ENCODE results near the gene JHY. TPM values are rescaled to one million over a fixed set of nuclear protein-coding genes. Genes with fewer than 3 reads are reported as not detected.

JHY gene
- total RNA-seq, 2 donors from 2014 or later = 4.9 to 7.0 TPM

- ATAC-seq (ENCODE audit: insufficient number of reproducible peaks, low FRiP score, low read depth) = no peak
These were observed 15.1 kb downstream of the JHY start for GRCh38 chr11:122897606-122898210.

GRCh38 chr11:122898799-122899198 lies 16.2 kb downstream of the JHY start:
- ATAC-seq (ENCODE audit: insufficient number of reproducible peaks, low FRiP score, low read depth) = no peak
- Histone ChIP-seq H3K4me3 (no peak overlapping the region), H3K36me3 (no peaks in the 10 kb centered on the region), H3K27me3 (replicated peaks; ENCODE audit: insufficient read depth) (no peaks in the 10 kb centered on the region), H3K9me3 (no peaks in the 10 kb centered on the region), H3K27ac (no peak overlapping the region), H3K4me1 (ENCODE audit: control insufficient read depth in 1 of 2, low read depth in 2 of 2) (no peaks in the 10 kb centered on the region)
- no peak for TF ChIP-seq CTCF (IDR thresholded peaks at IDR 0.05)
- DNase-seq (ENCODE audit: low spot score) = no peak

More at GRCh38 chr11:122897606-122898210, 15.1 kb downstream of the JHY start:
- H3K9me3 ChIP-seq = no peaks in the 10 kb centered on the region
- no peaks in the 10 kb centered on the region for H3K4me1 ChIP-seq (ENCODE audit: control insufficient read depth in 1 of 2, low read depth in 2 of 2)
- H3K36me3 ChIP-seq = no peaks in the 10 kb centered on the region
- H3K27me3 ChIP-seq (replicated peaks; ENCODE audit: insufficient read depth) = no peaks in the 10 kb centered on the region
- DNase-seq (ENCODE audit: low spot score) = no peak
- no peak for TF ChIP-seq CTCF (IDR thresholded peaks at IDR 0.05)
- H3K4me3 ChIP-seq = no peak overlapping the region
- no peak overlapping the region for H3K27ac ChIP-seq

GRCh38 chr11:122900587-122901202 lies 18.1 kb downstream of the JHY start:
- no peak overlapping the region for H3K27ac ChIP-seq
- TF ChIP-seq CTCF (IDR thresholded peaks at IDR 0.05) = no peak

GRCh38 chr11:122902951-122903350 lies 20.4 kb downstream of the JHY start:
- H3K4me1 ChIP-seq (ENCODE audit: control insufficient read depth in 1 of 2, low read depth in 2 of 2) = no peaks in the 10 kb centered on the region
- H3K4me3 ChIP-seq = no peak overlapping the region
- no peak overlapping the region for H3K27ac ChIP-seq
- H3K27me3 ChIP-seq (replicated peaks; ENCODE audit: insufficient read depth) = no peaks in the 10 kb centered on the region
- no peak for DNase-seq (ENCODE audit: low spot score)
- ATAC-seq (ENCODE audit: insufficient number of reproducible peaks, low FRiP score, low read depth) = no peak
- no peak for TF ChIP-seq CTCF (IDR thresholded peaks at IDR 0.05)
- no peaks in the 10 kb centered on the region for H3K36me3 ChIP-seq
- H3K9me3 ChIP-seq = no peaks in the 10 kb centered on the region

More at GRCh38 chr11:122900587-122901202, 18.1 kb downstream of the JHY start:
- DNase-seq (ENCODE audit: low spot score) (no peak), ATAC-seq (ENCODE audit: insufficient number of reproducible peaks, low FRiP score, low read depth) (no peak)
- no peaks in the 10 kb centered on the region for H3K36me3 ChIP-seq
- no peaks in the 10 kb centered on the region for H3K27me3 ChIP-seq (replicated peaks; ENCODE audit: insufficient read depth)
- H3K4me1 ChIP-seq (ENCODE audit: control insufficient read depth in 1 of 2, low read depth in 2 of 2) = no peaks in the 10 kb centered on the region
- H3K9me3 ChIP-seq = no peaks in the 10 kb centered on the region
- H3K4me3 ChIP-seq = no peak overlapping the region

GRCh38 chr11:122910775-122911174 lies 28.2 kb downstream of the JHY start:
- H3K27ac ChIP-seq = no peak overlapping the region
- no peaks in the 10 kb centered on the region for H3K9me3 ChIP-seq
- no peaks in the 10 kb centered on the region for H3K36me3 ChIP-seq
- ATAC-seq (ENCODE audit: insufficient number of reproducible peaks, low FRiP score, low read depth) = no peak
- H3K27me3 ChIP-seq (replicated peaks; ENCODE audit: insufficient read depth) = no peaks in the 10 kb centered on the region
- no peaks in the 10 kb centered on the region for H3K4me1 ChIP-seq (ENCODE audit: control insufficient read depth in 1 of 2, low read depth in 2 of 2)
- DNase-seq (ENCODE audit: low spot score) = no peak
- H3K4me3 ChIP-seq = no peak overlapping the region
- no peak for TF ChIP-seq CTCF (IDR thresholded peaks at IDR 0.05)

All from thoracic aorta (tissue), 2 donors.